ENCODE data around the gene CD36.
"Not testable (repeated sequence)": the region's sequence is repeated elsewhere in the genome, so short reads cannot be mapped to it uniquely, and the experiment has no call there.

CD36 gene

GRCh38 chr7:80654887-80655340, 16.5 kb downstream of the CD36 start:
- DNase-seq (ENCODE audit: low spot score): no peak

GRCh38 chr7:80656029-80656428, 17.6 kb downstream of the CD36 start:
- no peak for DNase-seq (ENCODE audit: low spot score)

GRCh38 chr7:80659120-80660055, 20.9 kb downstream of the CD36 start:
- peak; percentile 32 for DNase-seq (ENCODE audit: low spot score)

GRCh38 chr7:80660939-80661338, 22.5 kb downstream of the CD36 start:
- no peak for DNase-seq (ENCODE audit: low spot score)

GRCh38 chr7:80661729-80662128, 23.3 kb downstream of the CD36 start:
- no peak for DNase-seq (ENCODE audit: low spot score)

GRCh38 chr7:80662252-80662651, 23.8 kb downstream of the CD36 start:
- no peak for DNase-seq (ENCODE audit: low spot score)

- no peak for DNase-seq (ENCODE audit: low spot score)
Measured at GRCh38 chr7:80665526-80665925, 27.1 kb downstream of the CD36 start.

GRCh38 chr7:80666376-80666775, 27.9 kb downstream of the CD36 start:
- DNase-seq (ENCODE audit: low spot score): no peak

- DNase-seq (ENCODE audit: low spot score): not testable (repeated sequence)
Measured at GRCh38 chr7:80669367-80669766, 30.9 kb downstream of the CD36 start.

- DNase-seq (ENCODE audit: low spot score): no peak
Measured at GRCh38 chr7:80671744-80672143, 33.3 kb downstream of the CD36 start.

- DNase-seq (ENCODE audit: low spot score): no peak
Measured at GRCh38 chr7:80675090-80675489, 36.6 kb downstream of the CD36 start.

- DNase-seq (ENCODE audit: low spot score): no peak
Measured at GRCh38 chr7:80676404-80676803, 38.0 kb downstream of the CD36 start.

GRCh38 chr7:80677629-80678028, 39.2 kb downstream of the CD36 start:
- DNase-seq (ENCODE audit: low spot score): no peak

GRCh38 chr7:80678707-80679106, 40.3 kb downstream of the CD36 start:
- no peak for DNase-seq (ENCODE audit: low spot score)

GRCh38 chr7:80679921-80680907, 41.8 kb downstream of the CD36 start:
- DNase-seq (ENCODE audit: low spot score): no peak

- DNase-seq (ENCODE audit: low spot score): peak; percentile 17
Measured at GRCh38 chr7:80681272-80681885, 42.9 kb downstream of the CD36 start.

GRCh38 chr7:80682744-80683143, 44.3 kb downstream of the CD36 start:
- DNase-seq (ENCODE audit: low spot score): no peak

GRCh38 chr7:80686576-80686975, 48.1 kb downstream of the CD36 start:
- DNase-seq (ENCODE audit: low spot score): no peak

- DNase-seq (ENCODE audit: low spot score): peak; percentile 61
Measured at GRCh38 chr7:80699045-80699638, 60.7 kb downstream of the CD36 start.

- DNase-seq (ENCODE audit: low spot score): no peak
Measured at GRCh38 chr7:80699721-80700256, 61.3 kb downstream of the CD36 start.

GRCh38 chr7:80703272-80703671, 64.8 kb downstream of the CD36 start:
- no peak for DNase-seq (ENCODE audit: low spot score)

Data from cerebellar cortex (tissue), 1 donor.